T-cell (primary cell): ENCODE measurements around the gene SEPHS1. TPM values are rescaled to one million over a fixed set of nuclear protein-coding genes. Genes with fewer than 3 reads are reported as not detected.

ENCODE experiments used
- ATAC-seq, 4 experiments: fragments of 200-7000 bp in 3 of 4; fragments of 150-1000 bp in 1 of 4; cut with Tn5 transposase; replicated peaks in 1 of 4; 1 replicate in 3 of 4; 2 replicates in 1 of 4; pipeline ENCODE4 v1.10.0; 2021; ENCODE audit warnings: moderate library complexity in 3 of 4, mild to moderate bottlenecking in 2 of 4, moderate number of reproducible peaks in 1 of 4
- CTCF ChIA-PET, 2 donors: fragments of 300-600 bp; sonication (Branson Sonifier 250); formaldehyde crosslinking; loops; one replicate each; lab custom pipeline; 2022; ENCODE audit warnings: antibody characterized with exemption in 2 of 2; lab: Charles Lee
- POLR2A ChIA-PET, 2 donors: fragments of 300-600 bp; sonication (Branson Sonifier 250); formaldehyde crosslinking; loops; one replicate each; lab custom pipeline; 2022; ENCODE audit warnings: antibody characterized with exemption in 2 of 2; lab: Charles Lee
- DNase-seq, 35 experiments: peaks; one replicate each; pipeline versions ENCODE4 v3.0.0 to v3.0.0-alpha.2; 2013 to 2023
- H3K27ac ChIP-seq: one replicate; pipeline ENCODE4 v1.5.1; 2013; ENCODE audit warnings: low read length
- H3K27me3 ChIP-seq, 2 experiments: replicated peaks in 1 of 2; 1 replicate in 1 of 2; 2 replicates in 1 of 2; pipeline versions ENCODE4 v1.6.1 to v1.7.0; 2013; ENCODE audit warnings: low read length in 1 of 2, mixed read lengths in 1 of 2; ENCODE audit not compliant: control insufficient read depth in 2 of 2, insufficient read depth in 2 of 2; ENCODE audit errors: extremely low read depth in 1 of 2
- H3K36me3 ChIP-seq, 2 donors: 1 replicate in 1 of 2; 2 replicates in 1 of 2; pipeline versions ENCODE4 v1.6.1 to v1.7.0; 2013; ENCODE audit warnings: low read length in 1 of 2; ENCODE audit not compliant: control insufficient read depth in 2 of 2, insufficient read depth in 1 of 2; ENCODE audit errors: extremely low read depth in 1 of 2
- H3K4me1 ChIP-seq, 2 experiments: 1 replicate in 1 of 2; 2 replicates in 1 of 2; pipeline versions ENCODE4 v1.6.1 to v1.7.0; 2013; ENCODE audit warnings: low read length in 2 of 2, mixed read lengths in 1 of 2; ENCODE audit not compliant: insufficient read depth in 2 of 2, control insufficient read depth in 1 of 2; ENCODE audit errors: extremely low read depth in 1 of 2
- H3K4me3 ChIP-seq, 2 donors: 1 replicate in 1 of 2; 2 replicates in 1 of 2; pipeline versions ENCODE4 v1.5.1 to v1.7.0; 2013; ENCODE audit warnings: mild to moderate bottlenecking in 2 of 2, low read length in 1 of 2, moderate library complexity in 1 of 2; ENCODE audit not compliant: control insufficient read depth in 1 of 2; ENCODE audit errors: extremely low read depth in 1 of 2
- H3K9me3 ChIP-seq: 2 replicates; pipeline ENCODE4 v1.7.0; 2013
- H3K27ac Mint-ChIP-seq, 2 donors: one replicate each; pipeline ENCODE4 v1.8.0; 2020 to 2021; ENCODE audit warnings: mild to moderate bottlenecking in 2 of 2, mixed read lengths in 2 of 2
- H3K27me3 Mint-ChIP-seq, 2 donors: one replicate each; pipeline ENCODE4 v1.8.0; 2021 to 2022; ENCODE audit warnings: mixed read lengths in 2 of 2
- H3K36me3 Mint-ChIP-seq: one replicate; pipeline ENCODE4 v1.8.0; 2021; ENCODE audit warnings: mixed read lengths
- H3K4me1 Mint-ChIP-seq, 3 donors: one replicate each; pipeline ENCODE4 v1.8.0; 2020 to 2022; ENCODE audit warnings: mixed read lengths in 3 of 3, mild to moderate bottlenecking in 1 of 3
- H3K4me3 Mint-ChIP-seq, 3 donors: one replicate each; pipeline ENCODE4 v1.8.0; 2020 to 2022; ENCODE audit warnings: mild to moderate bottlenecking in 3 of 3, mixed read lengths in 3 of 3, moderate library complexity in 3 of 3
- H3K9me3 Mint-ChIP-seq, 3 donors: one replicate each; pipeline ENCODE4 v1.8.0; 2020 to 2022; ENCODE audit warnings: mixed read lengths in 3 of 3
- WGBS: methylation state at CpG from one replicate; pipeline ENCODE4 v1.1.5; 2013; ENCODE audit warnings: missing lambda C conversion rate; ENCODE audit not compliant: insufficient coverage; 5-methylcytosine and 5-hydroxymethylcytosine counted together
- total RNA-seq, 35 experiments: library from RNA in 6 of 35; stranded (reverse) in 6 of 35; fragments of 120-200 nt in 1 of 35; gene quantifications; one replicate each; pipeline versions ENCODE4 v1.2.1 to v1.2.4 and lab custom pipeline; 2013 to 2026

The SEPHS1 gene, protein sequence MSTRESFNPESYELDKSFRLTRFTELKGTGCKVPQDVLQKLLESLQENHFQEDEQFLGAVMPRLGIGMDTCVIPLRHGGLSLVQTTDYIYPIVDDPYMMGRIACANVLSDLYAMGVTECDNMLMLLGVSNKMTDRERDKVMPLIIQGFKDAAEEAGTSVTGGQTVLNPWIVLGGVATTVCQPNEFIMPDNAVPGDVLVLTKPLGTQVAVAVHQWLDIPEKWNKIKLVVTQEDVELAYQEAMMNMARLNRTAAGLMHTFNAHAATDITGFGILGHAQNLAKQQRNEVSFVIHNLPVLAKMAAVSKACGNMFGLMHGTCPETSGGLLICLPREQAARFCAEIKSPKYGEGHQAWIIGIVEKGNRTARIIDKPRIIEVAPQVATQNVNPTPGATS
- total RNA-seq (10 to 100 TPM; 24.0 to 34.6 (median 29.2) TPM), total RNA-seq (lab: John Stamatoyannopoulos, UW) (24.7 to 65.8 (median 31.8) reads per million in 29 experiments)
- 25.3 TPM for total RNA-seq (2013)

DNA sequence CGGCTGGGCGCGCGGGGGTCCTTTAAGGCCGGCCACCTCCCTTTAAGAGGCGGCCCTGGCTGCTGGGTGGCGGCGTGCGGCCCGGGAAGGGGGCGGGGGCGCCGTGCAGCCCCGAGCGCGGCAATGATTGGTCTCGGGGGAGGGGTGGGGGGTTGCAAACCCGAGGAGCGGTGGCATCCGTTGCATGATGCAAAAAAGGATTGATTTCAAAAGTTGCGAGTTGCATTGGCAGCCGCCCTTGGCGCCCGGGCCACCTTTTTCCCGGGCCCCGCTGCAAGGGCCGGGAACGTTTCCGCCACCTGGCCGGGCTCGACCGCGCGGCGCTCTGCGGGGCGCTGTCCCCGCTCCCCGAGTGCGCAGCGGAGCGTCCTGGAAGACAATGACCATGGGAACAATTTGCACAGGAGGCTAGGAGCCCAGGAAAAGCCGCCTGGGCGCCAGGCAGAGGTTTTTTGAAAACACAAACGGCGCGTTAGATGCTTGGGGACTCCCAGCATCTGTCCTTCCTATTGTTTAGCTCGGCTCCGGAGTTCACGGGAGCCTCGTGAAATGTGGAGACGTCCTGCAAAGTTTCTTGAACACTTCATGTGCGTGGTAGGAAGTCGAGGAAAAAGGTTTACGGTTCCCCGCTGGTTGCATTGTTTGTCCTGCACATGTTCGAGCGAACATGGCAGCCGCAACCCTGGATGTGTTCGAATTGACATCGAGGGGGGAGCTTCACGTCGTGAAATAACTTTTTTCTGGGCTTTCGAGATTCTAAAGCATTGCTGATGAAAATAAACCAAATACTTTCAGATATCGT, at the start of gene SEPHS1:
TSS of gene SEPHS1 (minus strand) at position 78 of the 802 bp plus-strand sequence. CDS start 3,343 bp downstream, outside the sequence.
- peak within 1 kb of the TSS; percentile 95 to 97 for H3K27ac Mint-ChIP-seq
- CTCF ChIA-PET = interaction anchor here in 1 of 2 donors (1.2 kb wide), 1 partner anchor 47 kb away, joined by 4 read pairs; no protein-coding TSS in a partner anchor
- POLR2A ChIA-PET = interaction anchor here in 1 of 2 donors (0.6 kb wide), 2 partner anchors 162 to 899 kb away, joined by 3 to 5 read pairs; no protein-coding TSS in a partner anchor
- H3K36me3 ChIP-seq = peaks cover 0 to 3% of the 10 kb centered on the region in 2 donors
- peaks cover 6% of the 10 kb centered on the region for H3K36me3 Mint-ChIP-seq
- H3K27me3 Mint-ChIP-seq = peaks cover 0 to 3% of the 10 kb centered on the region in 2 donors
- DNase-seq (peak; percentile 54 to 87 (median 78)), ATAC-seq (peak; percentile 75 to 81 (median 78))
- under 1% methylated on average over 53 of the region's 65 CpGs for WGBS
- H3K4me3 ChIP-seq = peak within 1 kb of the TSS; percentile 82 to 96
- peaks cover 20 to 58% of the 10 kb centered on the region in 2 experiments for H3K4me1 ChIP-seq
- H3K9me3 ChIP-seq = no peaks in the 10 kb centered on the region
- peak within 1 kb of the TSS; percentile 66 for H3K27ac ChIP-seq
- peak within 1 kb of the TSS; percentile 93 to 96 (median 94) for H3K4me3 Mint-ChIP-seq
- H3K9me3 Mint-ChIP-seq = no peaks in the 10 kb centered on the region
- H3K4me1 Mint-ChIP-seq = peaks cover 61 to 67% (median 63%) of the 10 kb centered on the region in 3 donors
- H3K27me3 ChIP-seq = peaks cover 0 to 2% of the 10 kb centered on the region in 2 experiments

DNA sequence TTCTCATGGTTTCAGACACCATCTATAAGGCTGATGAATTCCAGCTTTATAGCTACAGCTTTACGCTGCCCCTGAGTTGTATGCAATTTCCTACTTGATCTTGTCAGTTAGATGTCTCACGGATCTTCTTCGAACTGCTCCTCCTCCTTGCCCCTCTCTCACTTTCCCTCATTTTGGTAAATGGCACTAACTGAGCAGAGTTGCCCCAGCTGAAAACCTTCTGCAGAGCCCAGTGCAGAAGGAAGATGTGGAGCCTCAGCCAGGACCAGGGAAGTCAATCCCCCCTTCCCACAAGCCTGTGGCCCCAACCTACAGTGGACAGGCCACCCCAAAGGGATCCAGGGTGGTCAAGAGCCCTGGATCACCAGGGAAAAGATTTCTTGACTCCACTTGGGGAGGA, 49.0 kb upstream of the SEPHS1 start:
- WGBS = 100% methylated on average over 1 of the region's 3 CpGs
- ChIA-PET POLR2A (no interaction called here), CTCF (no interaction called here)
- H3K27ac ChIP-seq = no peak overlapping the region
- Mint-ChIP-seq H3K27me3 (peaks cover 16 to 25% of the 10 kb centered on the region in 2 donors), H3K36me3 (no peaks in the 10 kb centered on the region), H3K4me3 (no peak overlapping the region), H3K4me1 (no peaks in the 10 kb centered on the region), H3K27ac (no peak overlapping the region), H3K9me3 (no peaks in the 10 kb centered on the region)
- H3K4me1 ChIP-seq = no peaks in the 10 kb centered on the region
- H3K9me3 ChIP-seq = no peaks in the 10 kb centered on the region
- H3K4me3 ChIP-seq = no peak overlapping the region
- ATAC-seq (no peak), DNase-seq (no peak)
- peaks cover 0 to 15% of the 10 kb centered on the region in 2 experiments for H3K27me3 ChIP-seq
- no peaks in the 10 kb centered on the region for H3K36me3 ChIP-seq

DNA sequence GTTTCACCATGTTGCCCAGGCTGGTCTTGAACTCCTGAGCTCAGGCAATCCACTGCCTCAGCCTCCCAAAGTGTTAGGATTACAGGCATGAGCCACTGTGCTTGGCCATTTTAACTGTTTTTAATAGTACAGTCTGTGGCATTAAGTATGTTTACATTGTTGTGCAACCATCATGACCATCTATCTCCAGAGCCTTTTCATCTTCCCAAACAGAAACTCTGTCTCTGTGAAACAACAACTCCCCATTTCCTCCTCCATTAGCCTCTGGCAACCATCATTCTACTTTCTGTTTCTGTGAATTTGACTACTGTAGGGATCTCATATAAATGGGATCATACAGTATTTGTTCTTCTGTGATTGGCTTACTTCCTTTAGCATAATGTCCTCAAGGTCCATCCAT, 48.3 kb upstream of the SEPHS1 start:
- H3K36me3 ChIP-seq = no peaks in the 10 kb centered on the region
- CTCF ChIA-PET = no interaction called here
- ATAC-seq (no peak), DNase-seq (no peak)
- H3K27ac ChIP-seq = no peak overlapping the region
- Mint-ChIP-seq H3K9me3 (no peaks in the 10 kb centered on the region), H3K27ac (no peak overlapping the region), H3K36me3 (no peaks in the 10 kb centered on the region), H3K4me1 (no peaks in the 10 kb centered on the region), H3K27me3 (peaks cover 18 to 28% of the 10 kb centered on the region in 2 donors), H3K4me3 (no peak overlapping the region)
- H3K4me3 ChIP-seq = no peak overlapping the region
- no peaks in the 10 kb centered on the region for H3K4me1 ChIP-seq
- peaks cover 0 to 15% of the 10 kb centered on the region in 2 experiments for H3K27me3 ChIP-seq
- POLR2A ChIA-PET = no interaction called here
- H3K9me3 ChIP-seq = no peaks in the 10 kb centered on the region

DNA sequence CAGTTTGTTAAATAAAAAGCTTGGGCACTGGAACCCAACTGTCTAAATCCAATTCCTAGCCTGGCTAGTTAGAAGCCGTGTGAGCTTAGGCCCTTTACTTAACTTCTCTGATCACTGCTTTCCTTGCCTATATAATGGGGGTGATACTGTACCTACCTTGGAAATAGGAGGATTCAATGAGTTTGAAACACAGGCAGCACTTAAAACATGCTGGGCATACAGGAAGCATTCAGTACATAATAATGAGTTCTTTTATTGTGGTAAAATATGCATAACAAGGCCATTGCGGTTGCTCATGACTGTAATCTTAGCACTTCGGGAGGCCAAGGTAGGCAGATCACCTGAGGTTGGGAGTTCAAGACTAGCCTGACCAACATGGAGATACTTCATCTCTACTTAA, 47.4 kb upstream of the SEPHS1 start:
- Histone ChIP-seq H3K27me3 (peaks cover 0 to 19% of the 10 kb centered on the region in 2 experiments), H3K4me3 (no peak overlapping the region), H3K36me3 (no peaks in the 10 kb centered on the region), H3K4me1 (no peaks in the 10 kb centered on the region), H3K9me3 (no peaks in the 10 kb centered on the region), H3K27ac (no peak overlapping the region)
- ChIA-PET CTCF (no interaction called here), POLR2A (no interaction called here)
- no peak overlapping the region for H3K27ac Mint-ChIP-seq
- H3K27me3 Mint-ChIP-seq = peaks cover 14 to 25% of the 10 kb centered on the region in 2 donors
- H3K4me1 Mint-ChIP-seq = no peaks in the 10 kb centered on the region
- ATAC-seq (no peak), DNase-seq (no peak)
- no CpG with 5 or more reads among the region's 3 CpGs for WGBS
- no peaks in the 10 kb centered on the region for H3K36me3 Mint-ChIP-seq
- no peak overlapping the region for H3K4me3 Mint-ChIP-seq
- H3K9me3 Mint-ChIP-seq = no peaks in the 10 kb centered on the region

DNA sequence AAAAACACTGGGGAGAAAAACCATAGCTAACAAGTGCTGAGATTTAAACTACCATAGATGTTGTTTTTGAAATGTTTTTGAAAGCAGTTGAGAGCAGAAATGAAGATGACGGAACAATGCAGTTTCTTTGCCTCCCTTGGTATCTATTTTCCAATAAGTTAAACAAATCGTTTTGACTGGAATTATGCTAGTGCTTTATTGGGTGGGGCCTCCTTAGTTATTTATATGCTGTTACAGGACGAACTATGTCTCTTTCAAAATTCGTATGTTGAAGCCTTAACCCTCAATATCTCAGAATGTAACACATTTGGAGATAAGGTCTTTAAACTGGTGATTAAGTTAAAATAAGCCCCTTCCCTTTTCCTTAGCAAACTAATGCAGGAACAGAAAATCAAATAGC, 45.5 kb upstream of the SEPHS1 start:
- no CpG with 5 or more reads among the region's 4 CpGs for WGBS
- ChIA-PET POLR2A (no interaction called here), CTCF (no interaction called here)
- no peaks in the 10 kb centered on the region for H3K9me3 Mint-ChIP-seq
- Histone ChIP-seq H3K4me1 (no peaks in the 10 kb centered on the region), H3K27me3 (peaks cover 0 to 16% of the 10 kb centered on the region in 2 experiments), H3K4me3 (no peak overlapping the region), H3K36me3 (no peaks in the 10 kb centered on the region), H3K27ac (no peak overlapping the region), H3K9me3 (no peaks in the 10 kb centered on the region)
- H3K27ac Mint-ChIP-seq = no peak overlapping the region
- ATAC-seq = no peak
- H3K27me3 Mint-ChIP-seq = peaks cover 8 to 14% of the 10 kb centered on the region in 2 donors
- no peak for DNase-seq
- no peak overlapping the region for H3K4me3 Mint-ChIP-seq
- H3K4me1 Mint-ChIP-seq = no peaks in the 10 kb centered on the region
- no peaks in the 10 kb centered on the region for H3K36me3 Mint-ChIP-seq

DNA sequence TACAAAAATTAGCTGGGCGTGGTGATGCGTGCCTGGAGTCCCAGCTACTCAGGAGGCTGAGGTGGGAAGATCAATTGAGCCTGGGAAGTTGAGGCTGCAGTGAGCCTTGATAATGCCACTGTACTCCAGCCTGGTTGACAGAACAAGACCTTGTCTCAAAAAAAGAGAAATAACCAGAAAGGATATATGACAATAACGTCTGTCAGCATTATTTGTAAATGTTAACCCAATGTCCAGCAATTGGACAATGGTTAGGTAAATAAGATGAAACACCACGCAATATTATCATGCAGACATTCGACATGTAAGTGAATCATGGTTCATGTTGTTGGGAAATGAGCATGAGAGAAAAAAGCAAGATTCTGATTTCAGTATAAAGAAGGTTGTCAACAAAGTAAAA, 44.6 kb upstream of the SEPHS1 start:
- no peaks in the 10 kb centered on the region for H3K9me3 Mint-ChIP-seq
- ChIA-PET POLR2A (no interaction called here), CTCF (interaction anchor here in 1 of 2 donors (1.0 kb wide), 1 partner anchor 21 kb away, joined by 3 read pairs; no protein-coding TSS in a partner anchor)
- H3K36me3 ChIP-seq = no peaks in the 10 kb centered on the region
- H3K27me3 ChIP-seq = peaks cover 0 to 16% of the 10 kb centered on the region in 2 experiments
- DNase-seq (no peak), ATAC-seq (no peak)
- peaks cover 8 to 14% of the 10 kb centered on the region in 2 donors for H3K27me3 Mint-ChIP-seq
- H3K4me1 Mint-ChIP-seq = no peaks in the 10 kb centered on the region
- no peak overlapping the region for H3K4me3 ChIP-seq
- 95% methylated on average over 3 of the region's 5 CpGs for WGBS
- no peak overlapping the region for H3K27ac ChIP-seq
- no peak overlapping the region for H3K4me3 Mint-ChIP-seq
- no peaks in the 10 kb centered on the region for H3K36me3 Mint-ChIP-seq
- no peaks in the 10 kb centered on the region for H3K4me1 ChIP-seq
- no peaks in the 10 kb centered on the region for H3K9me3 ChIP-seq
- H3K27ac Mint-ChIP-seq = no peak overlapping the region
